WTC11 (cell line): ENCODE measurements around the gene COBLL1. TPM values are rescaled to one million over a fixed set of nuclear protein-coding genes. Genes with fewer than 3 reads are reported as not detected.

ENCODE experiments used
- ATAC-seq: fragments of 200-7000 bp; cut with Tn5 transposase; 2 replicates; pipeline ENCODE4 v1.10.0; 2021; ENCODE audit warnings: mild to moderate bottlenecking, moderate library complexity
- CTCF ChIA-PET: fragments of 300-600 bp; sonication (Branson Sonifier 250); formaldehyde crosslinking; loops from one replicate; lab custom pipeline; 2021; ENCODE audit warnings: antibody characterized with exemption; lab: Charles Lee
- POLR2A ChIA-PET: fragments of 350-600 bp; sonication (Branson Sonifier 250); formaldehyde crosslinking; loops from one replicate; lab custom pipeline; 2021; ENCODE audit warnings: antibody characterized with exemption; lab: Charles Lee
- DNase-seq: peaks from one replicate; pipeline ENCODE4 v3.0.0; 2021; ENCODE audit warnings: low spot score
- H3K27ac Mint-ChIP-seq: 2 replicates; pipeline ENCODE4 v1.8.0; 2021; ENCODE audit warnings: mixed read lengths
- H3K27me3 Mint-ChIP-seq: 2 replicates; pipeline ENCODE4 v1.8.0; 2021; ENCODE audit warnings: low read depth, mild to moderate bottlenecking, moderate library complexity, mixed read lengths
- H3K36me3 Mint-ChIP-seq: 2 replicates; pipeline ENCODE4 v1.8.0; 2021; ENCODE audit warnings: mixed read lengths
- H3K4me1 Mint-ChIP-seq: 2 replicates; pipeline ENCODE4 v1.8.0; 2022; ENCODE audit warnings: mixed read lengths
- H3K4me3 Mint-ChIP-seq: 2 replicates; pipeline ENCODE4 v1.8.0; 2021; ENCODE audit warnings: mild to moderate bottlenecking, moderate library complexity, mixed read lengths
- H3K9me3 Mint-ChIP-seq: 2 replicates; pipeline ENCODE4 v1.8.0; 2021; ENCODE audit warnings: mixed read lengths
- AR ChIP-seq: fragments of 250-450 bp; sonication (Bioruptor Pico); IDR thresholded peaks from 2 replicates; pipeline ENCODE4 v1.9.0; 2021; ENCODE audit warnings: mild to moderate bottlenecking
- ARID4B ChIP-seq: sonication (generic); formaldehyde crosslinking; IDR thresholded peaks from 2 replicates; pipeline ENCODE4 v1.8.0; 2023; ENCODE audit warnings: missing genetic modification reagents, mild to moderate bottlenecking, borderline replicate concordance
- ATF1 ChIP-seq: sonication (generic); formaldehyde crosslinking; IDR thresholded peaks from 2 replicates; pipeline ENCODE4 v1.8.1; 2023; ENCODE audit warnings: mild to moderate bottlenecking, moderate library complexity, missing genetic modification reagents
- ATF6 ChIP-seq: sonication (generic); formaldehyde crosslinking; IDR thresholded peaks from 2 replicates; pipeline ENCODE4 v1.8.1; 2023; ENCODE audit warnings: mild to moderate bottlenecking, missing genetic modification reagents
- CDX4 ChIP-seq: fragments of 250-450 bp; sonication (Bioruptor Pico); IDR thresholded peaks from 2 replicates; pipeline ENCODE4 v1.9.0; 2021; ENCODE audit warnings: moderate library complexity, mild to moderate bottlenecking, inconsistent platforms, borderline replicate concordance
- CREM ChIP-seq: sonication (generic); formaldehyde crosslinking; IDR thresholded peaks from 2 replicates; pipeline ENCODE4 v1.8.1; 2022; ENCODE audit warnings: mild to moderate bottlenecking, missing genetic modification reagents, moderate library complexity
- E2F5 ChIP-seq: sonication (generic); formaldehyde crosslinking; IDR thresholded peaks from 2 replicates; pipeline ENCODE4 v1.8.1; 2022; ENCODE audit warnings: mild to moderate bottlenecking, moderate library complexity, missing genetic modification reagents
- ESRRA ChIP-seq: sonication (generic); formaldehyde crosslinking; IDR thresholded peaks from 2 replicates; pipeline ENCODE4 v1.8.1; 2022; ENCODE audit warnings: mild to moderate bottlenecking, missing genetic modification reagents, borderline replicate concordance
- ETV6 ChIP-seq: sonication (generic); formaldehyde crosslinking; IDR thresholded peaks from 2 replicates; pipeline ENCODE4 v1.8.1; 2022; ENCODE audit warnings: mild to moderate bottlenecking, missing genetic modification reagents
- GABPB1 ChIP-seq: sonication (generic); formaldehyde crosslinking; IDR thresholded peaks from 2 replicates; pipeline ENCODE4 v1.8.1; 2023; ENCODE audit warnings: mild to moderate bottlenecking, missing genetic modification reagents
- IRF2 ChIP-seq: sonication (generic); formaldehyde crosslinking; IDR thresholded peaks from 2 replicates; pipeline ENCODE4 v1.8.0; 2022; ENCODE audit warnings: low read depth, missing genetic modification reagents, borderline replicate concordance
- MLX ChIP-seq: sonication (generic); formaldehyde crosslinking; IDR thresholded peaks from 2 replicates; pipeline ENCODE4 v1.8.1; 2023; ENCODE audit warnings: mild to moderate bottlenecking, missing genetic modification reagents, moderate library complexity
- NFATC4 ChIP-seq: fragments of 250-450 bp; sonication (Bioruptor Pico); IDR thresholded peaks from 2 replicates; pipeline ENCODE4 v1.9.0; 2021; ENCODE audit warnings: mild to moderate bottlenecking
- SMAD3 ChIP-seq: sonication (generic); formaldehyde crosslinking; IDR thresholded peaks from 2 replicates; pipeline ENCODE4 v1.8.0; 2022; ENCODE audit warnings: missing genetic modification reagents, mild to moderate bottlenecking, borderline replicate concordance
- SMAD4 ChIP-seq: sonication (generic); formaldehyde crosslinking; IDR thresholded peaks from 2 replicates; pipeline ENCODE4 v1.8.0; 2022; ENCODE audit warnings: mild to moderate bottlenecking, missing genetic modification reagents
- TEAD1 ChIP-seq: sonication (generic); formaldehyde crosslinking; IDR thresholded peaks from 2 replicates; pipeline ENCODE4 v1.8.0; 2022; ENCODE audit warnings: mild to moderate bottlenecking, missing genetic modification reagents
- TP53 ChIP-seq: sonication (generic); formaldehyde crosslinking; IDR thresholded peaks from 2 replicates; pipeline ENCODE4 v1.8.1; 2023; ENCODE audit warnings: mild to moderate bottlenecking, missing genetic modification reagents
- USF2 ChIP-seq: sonication (generic); formaldehyde crosslinking; IDR thresholded peaks from 2 replicates; pipeline ENCODE4 v1.8.1; 2023; ENCODE audit warnings: mild to moderate bottlenecking, missing genetic modification reagents, moderate library complexity
- ZNF423 ChIP-seq: fragments of 250-450 bp; sonication (Bioruptor Pico); IDR thresholded peaks from 2 replicates; pipeline ENCODE4 v2.1.2; 2022; ENCODE audit warnings: mild to moderate bottlenecking, moderate library complexity
- total RNA-seq: library from RNA; stranded (reverse); gene quantifications from 3 replicates; pipeline ENCODE4 v1.2.3, GENCODE V29; 2021

COBLL1 gene
- total RNA-seq, 1 experiment from 2014 or later = 5.8 TPM

- TF ChIP-seq ARID4B (CRISPR knock-in tag) (no peak), ESRRA (CRISPR knock-in tag) (no peak), E2F5 (CRISPR knock-in tag) (no peak), GABPB1 (CRISPR knock-in tag) (no peak), TEAD1 (no peak), IRF2 (CRISPR knock-in tag) (no peak), ATF1 (no peak), ETV6 (CRISPR knock-in tag) (no peak), AR (CRISPR knock-in tag) (no peak)
These were observed 63.7 kb downstream of the COBLL1 start (continued) for GRCh38 chr2:164777847-164778461.

- Mint-ChIP-seq H3K4me3 (no peak overlapping the region), H3K27me3 (no peaks in the 10 kb centered on the region), H3K4me1 (no peaks in the 10 kb centered on the region), H3K9me3 (no peaks in the 10 kb centered on the region)
- DNase-seq = no peak
- CTCF ChIA-PET = no interaction called here
- POLR2A ChIA-PET = no interaction called here
- TF ChIP-seq SMAD4 (CRISPR knock-in tag) (no peak), MLX (CRISPR knock-in tag) (no peak), IRF2 (CRISPR knock-in tag) (no peak), ZNF423 (no peak), USF2 (CRISPR knock-in tag) (no peak), NFATC4 (CRISPR knock-in tag) (no peak)
- TF ChIP-seq, all 79 proteins: peak for 0
- no peak for ATAC-seq
- Mint-ChIP-seq H3K27ac (no peak overlapping the region), H3K36me3 (no peaks in the 10 kb centered on the region)
These were observed 68.0 kb downstream of the COBLL1 start for GRCh38 chr2:164773635-164774034.

- no peak overlapping the region for H3K4me3 Mint-ChIP-seq
- no peaks in the 10 kb centered on the region for H3K4me1 Mint-ChIP-seq
- no peaks in the 10 kb centered on the region for H3K27me3 Mint-ChIP-seq
- H3K9me3 Mint-ChIP-seq = no peaks in the 10 kb centered on the region
- no peak for ATAC-seq
- ChIA-PET CTCF (no interaction called here), POLR2A (no interaction called here)
- H3K27ac Mint-ChIP-seq = no peak overlapping the region
- DNase-seq = no peak
- H3K36me3 Mint-ChIP-seq = no peaks in the 10 kb centered on the region
- no peak for TF ChIP-seq CDX4
- TF ChIP-seq CREM = no peak
- no peak for TF ChIP-seq SMAD3 (CRISPR knock-in tag)
- TF ChIP-seq TP53 = no peak
- no peak for TF ChIP-seq ATF6
These were observed 68.5 kb downstream of the COBLL1 start for GRCh38 chr2:164773091-164773490.
